ENCODE measurements around the gene OLFM1.

Gene OLFM1

GRCh38 chr9:135083831-135084230 lies 3.6 kb upstream of the OLFM1 start:
- no peak for TF ChIP-seq CTCF (conservative IDR thresholded peaks at IDR 0.05)
- peak overlapping the region; percentile 90 for H3K27ac ChIP-seq

GRCh38 chr9:135084262-135084661 lies 3.2 kb upstream of the OLFM1 start:
- peak overlapping the region; percentile 90 for H3K27ac ChIP-seq
- TF ChIP-seq CTCF (conservative IDR thresholded peaks at IDR 0.05): no peak

- no peak for TF ChIP-seq CTCF (conservative IDR thresholded peaks at IDR 0.05)
Observed at GRCh38 chr9:135084881-135085760, 2.3 kb upstream of the OLFM1 start.

DNA sequence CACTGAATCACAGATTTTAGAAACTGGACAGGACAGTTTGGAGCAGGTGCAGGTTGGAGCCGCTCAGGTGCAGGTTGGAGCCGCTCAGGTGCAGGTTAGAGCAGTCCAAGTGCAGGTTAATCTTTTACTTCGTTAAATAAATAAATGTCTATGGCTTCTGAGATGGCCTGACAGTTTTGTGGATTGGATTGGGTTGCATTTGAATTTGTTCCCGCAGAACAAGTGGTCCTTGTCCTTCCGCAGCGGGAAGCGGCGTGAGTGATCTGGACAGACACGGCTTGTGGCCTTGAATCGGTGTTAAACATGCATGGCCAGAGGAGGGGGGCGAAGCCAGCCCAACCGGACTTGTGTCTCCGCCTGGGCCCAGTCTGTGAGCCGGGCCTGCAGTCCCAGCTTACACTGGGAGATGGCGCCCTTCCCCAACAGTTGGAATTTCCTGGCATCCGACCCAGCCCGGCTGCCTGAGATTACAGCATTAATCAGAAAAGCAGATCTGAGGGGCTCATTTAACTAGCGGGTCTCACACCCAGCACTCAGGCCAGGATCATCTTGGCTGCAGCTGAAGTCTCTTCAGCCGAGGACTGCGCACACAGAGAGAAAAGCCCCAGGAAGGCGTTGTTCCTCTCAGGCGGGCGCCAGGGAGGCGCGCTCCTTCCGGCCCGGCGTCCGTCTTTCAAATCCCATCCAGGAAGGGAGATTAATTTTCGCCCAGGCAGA lies 1.5 kb upstream of the OLFM1 start:
- H3K27ac ChIP-seq: peak overlapping the region; percentile 90
- TF ChIP-seq CTCF (conservative IDR thresholded peaks at IDR 0.05): peak; percentile 97

More at GRCh38 chr9:135084881-135085760, 2.3 kb upstream of the OLFM1 start:
- peak overlapping the region; percentile 90 for H3K27ac ChIP-seq

- peak overlapping the region; percentile 90 for H3K27ac ChIP-seq
- no peak for TF ChIP-seq CTCF (conservative IDR thresholded peaks at IDR 0.05)
Observed at GRCh38 chr9:135086597-135087488, 625 bp upstream of the OLFM1 start.

DNA sequence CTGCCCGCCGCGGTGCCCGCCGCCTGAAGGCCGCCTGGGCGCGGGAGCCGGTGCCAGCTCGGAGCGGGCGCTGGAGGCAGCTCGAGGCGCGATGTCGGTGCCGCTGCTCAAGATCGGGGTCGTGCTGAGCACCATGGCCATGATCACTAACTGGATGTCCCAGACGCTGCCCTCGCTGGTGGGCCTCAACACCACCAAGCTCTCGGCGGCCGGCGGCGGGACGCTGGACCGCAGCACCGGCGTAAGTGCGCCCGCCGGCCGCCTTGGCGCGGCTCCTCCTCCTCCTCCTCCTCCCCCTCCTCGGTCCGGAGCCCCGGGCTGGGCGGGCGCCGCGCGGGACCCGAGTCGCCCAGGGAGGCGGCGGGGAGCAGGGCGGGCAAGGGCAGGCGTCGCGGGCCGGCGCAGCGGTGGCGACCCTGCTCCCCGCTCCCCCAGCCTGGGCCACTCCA lies 455 bp downstream of the OLFM1 start:
- peak overlapping the region; percentile 90 for H3K27ac ChIP-seq
- no peak for TF ChIP-seq CTCF (conservative IDR thresholded peaks at IDR 0.05)

Data from VCaP (cell line).